IPS DF 4.7 (cell line): ENCODE results near the gene OAT.
"Not testable (repeated sequence)": the region's sequence is repeated elsewhere in the genome, so short reads cannot be mapped to it uniquely, and the experiment has no call there.

Source experiments
- DNase-seq: peaks from one replicate; pipeline ENCODE4 v3.0.0-alpha.2; 2013; ENCODE audit warnings: low spot score; ENCODE audit errors: extremely low read depth

Gene OAT

DNA sequence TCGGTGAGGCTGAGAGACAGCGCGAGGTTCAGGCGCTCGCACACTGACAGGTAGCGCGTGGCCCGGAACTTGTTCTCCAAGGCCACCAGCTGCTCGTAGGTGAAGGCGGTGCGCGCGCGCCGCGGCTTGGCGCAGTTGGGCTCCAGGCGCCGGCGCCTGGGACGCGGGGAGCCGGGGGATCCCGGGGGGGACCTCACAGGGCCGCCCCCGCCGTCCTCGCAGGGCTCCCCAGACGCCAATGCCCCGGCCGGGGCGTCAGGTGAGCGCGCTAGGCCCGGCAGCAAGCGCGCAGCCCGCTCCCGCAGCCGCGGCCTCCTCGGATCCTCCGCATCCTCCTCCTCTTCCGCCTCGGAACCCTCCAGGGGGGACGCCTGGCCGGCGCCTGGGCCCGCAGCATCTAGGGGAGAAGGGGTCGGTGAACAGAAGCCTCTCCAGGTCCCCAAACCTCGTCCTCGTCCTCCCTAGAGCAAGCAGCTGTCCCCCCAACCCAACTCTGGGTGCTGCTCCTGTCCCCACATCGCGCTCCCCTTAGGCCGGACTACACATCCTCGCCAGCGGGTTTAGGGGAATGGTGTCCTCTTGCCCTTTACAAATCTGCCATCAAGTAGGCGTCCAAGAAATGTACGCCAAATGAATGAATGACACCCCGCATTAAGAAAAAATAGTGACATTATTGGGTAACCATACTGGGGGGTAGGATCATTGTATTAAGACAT is 29.2 kb upstream of the OAT start:
- no peak for DNase-seq

GRCh38 chr10:124446830-124447750 is 28.4 kb upstream of the OAT start:
- no peak for DNase-seq

DNA sequence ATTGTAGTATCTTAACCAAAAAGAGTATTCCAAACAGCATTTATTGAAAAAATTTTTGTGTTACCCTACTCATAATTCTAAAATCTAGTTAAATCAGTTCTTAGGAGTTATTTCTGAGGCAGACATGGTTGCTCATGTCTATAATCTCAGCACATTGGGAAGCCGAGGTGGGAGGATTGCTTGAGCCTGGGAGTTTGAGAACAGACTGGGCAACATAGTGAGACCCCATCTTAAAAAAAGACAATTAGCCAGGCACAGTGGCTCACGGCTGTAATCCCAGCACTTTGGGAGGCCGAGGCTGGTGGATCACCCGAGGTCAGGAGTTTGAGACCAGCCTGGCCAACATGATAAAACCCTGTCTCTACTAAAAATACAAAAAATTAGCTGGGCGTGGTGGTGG is 23.0 kb upstream of the OAT start:
- not testable (repeated sequence) for DNase-seq

DNA sequence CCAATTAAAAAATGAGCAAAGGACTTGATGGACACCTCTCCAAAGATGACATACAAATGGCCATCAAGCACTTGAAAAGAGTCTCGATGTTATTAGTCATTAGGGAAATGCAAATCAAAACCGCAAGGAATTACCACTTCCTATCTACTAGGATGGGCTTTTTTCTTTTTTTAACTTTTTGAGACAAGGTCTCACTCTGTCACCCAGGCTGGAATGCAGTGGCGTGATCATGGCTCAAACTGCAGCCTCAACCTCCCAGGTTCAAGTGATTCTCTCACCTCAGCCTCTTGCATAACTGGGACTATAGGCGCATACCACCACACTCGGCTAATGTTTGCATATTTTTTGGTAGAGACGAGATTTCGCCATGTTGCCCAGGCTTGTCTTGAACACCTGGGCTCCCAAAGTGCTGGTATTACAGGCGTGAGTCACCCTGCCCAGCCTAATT is 17.5 kb upstream of the OAT start:
- no peak for DNase-seq

GRCh38 chr10:124435683-124436082 is 17.0 kb upstream of the OAT start:
- DNase-seq, result not testable (repeated sequence)

GRCh38 chr10:124433461-124433860 is 14.7 kb upstream of the OAT start:
- no peak for DNase-seq

- no peak for DNase-seq
These were observed 11.4 kb upstream of the OAT start for GRCh38 chr10:124430077-124430476.

DNA sequence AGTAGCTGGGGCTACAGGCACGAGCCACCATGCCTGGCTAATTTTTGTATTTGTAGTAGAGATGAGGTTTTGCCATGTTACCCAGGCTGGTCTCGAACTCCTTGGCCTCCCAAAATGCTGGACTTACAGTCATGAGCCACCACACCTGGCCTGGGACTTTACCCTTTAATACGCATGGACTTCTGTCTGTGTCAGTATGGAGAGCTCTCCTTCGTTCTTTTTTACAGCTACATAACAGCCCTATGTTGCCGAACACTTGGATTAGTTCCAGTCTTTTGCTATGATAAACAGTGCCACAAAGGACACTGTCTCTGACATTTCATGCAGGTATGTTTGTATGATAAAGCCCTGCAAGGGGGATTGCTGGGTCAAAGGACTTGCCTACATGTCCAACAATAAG is 10.9 kb upstream of the OAT start:
- DNase-seq, result no peak

DNA sequence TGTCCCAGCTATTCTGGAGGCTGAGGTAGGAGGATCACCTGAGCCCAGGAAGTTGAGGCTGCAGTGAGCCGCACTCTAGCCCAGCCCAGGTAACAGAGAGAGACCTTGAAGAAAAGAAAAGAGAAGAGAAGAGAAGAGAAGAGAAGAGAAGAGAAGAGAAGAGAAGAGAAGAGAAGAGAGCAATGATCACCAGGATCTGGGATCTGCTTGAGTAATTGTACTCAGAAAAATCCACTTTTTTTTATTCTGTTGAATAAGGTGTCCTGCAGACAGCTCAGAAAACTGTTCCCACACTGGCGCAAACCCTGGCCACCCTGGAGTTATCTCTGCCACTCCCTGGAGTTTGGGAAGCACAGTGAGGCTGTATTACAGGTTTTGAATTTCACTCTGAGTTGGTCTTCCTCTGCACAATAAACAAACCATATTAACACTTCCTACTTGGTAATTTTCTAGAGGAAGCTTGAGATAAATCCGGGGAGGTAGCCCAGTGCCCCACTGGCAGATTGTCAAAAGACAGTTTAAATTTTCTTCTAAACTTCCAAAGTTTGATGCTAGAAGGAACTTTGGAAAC is 9.6 kb upstream of the OAT start:
- no peak for DNase-seq

- no peak for DNase-seq
These were observed 6.7 kb upstream of the OAT start for GRCh38 chr10:124425227-124425962.

DNA sequence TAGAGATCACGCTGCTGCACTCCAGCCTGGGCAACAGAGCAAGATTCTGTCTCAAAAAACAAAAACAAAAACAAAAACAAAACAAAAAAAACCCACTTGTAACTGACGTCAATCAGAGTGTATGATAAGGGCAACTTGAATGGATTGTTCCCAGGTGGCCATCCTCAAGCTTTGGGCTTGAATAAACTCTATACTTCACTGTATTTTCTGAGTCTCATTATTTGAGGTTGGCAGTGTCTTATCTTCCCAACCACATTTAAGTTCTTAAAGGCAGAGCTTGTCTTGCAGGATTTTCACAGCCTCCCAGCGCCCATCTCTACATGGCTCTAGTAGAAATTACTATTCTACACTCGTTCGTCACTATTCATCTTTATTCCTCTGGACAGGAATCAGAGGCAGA is 5.1 kb upstream of the OAT start:
- no peak for DNase-seq

- no peak for DNase-seq
These were observed 4.0 kb upstream of the OAT start for GRCh38 chr10:124422742-124423141.

DNA sequence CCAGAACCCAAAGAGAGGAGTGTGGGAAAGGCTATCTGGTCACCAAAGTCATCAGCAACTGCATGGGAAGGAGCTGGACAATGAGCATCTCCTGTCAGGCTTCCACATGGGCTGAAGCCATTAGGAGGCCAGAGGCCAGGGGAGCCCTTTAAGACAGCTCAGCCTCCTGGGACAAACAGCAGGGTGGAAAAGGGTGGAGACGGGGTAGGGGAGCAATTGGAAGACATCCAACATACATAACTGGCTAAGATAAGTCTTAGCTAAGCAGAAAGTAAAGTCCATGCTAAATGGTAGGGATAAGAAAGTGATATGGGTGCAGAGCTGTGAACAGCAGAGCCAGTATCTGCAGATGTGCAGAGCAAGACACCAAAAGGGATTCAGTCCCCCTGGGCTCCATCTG is 1.5 kb upstream of the OAT start:
- no peak for DNase-seq

- no peak for DNase-seq
These were observed 912 bp upstream of the OAT start for GRCh38 chr10:124419635-124420034.

DNA sequence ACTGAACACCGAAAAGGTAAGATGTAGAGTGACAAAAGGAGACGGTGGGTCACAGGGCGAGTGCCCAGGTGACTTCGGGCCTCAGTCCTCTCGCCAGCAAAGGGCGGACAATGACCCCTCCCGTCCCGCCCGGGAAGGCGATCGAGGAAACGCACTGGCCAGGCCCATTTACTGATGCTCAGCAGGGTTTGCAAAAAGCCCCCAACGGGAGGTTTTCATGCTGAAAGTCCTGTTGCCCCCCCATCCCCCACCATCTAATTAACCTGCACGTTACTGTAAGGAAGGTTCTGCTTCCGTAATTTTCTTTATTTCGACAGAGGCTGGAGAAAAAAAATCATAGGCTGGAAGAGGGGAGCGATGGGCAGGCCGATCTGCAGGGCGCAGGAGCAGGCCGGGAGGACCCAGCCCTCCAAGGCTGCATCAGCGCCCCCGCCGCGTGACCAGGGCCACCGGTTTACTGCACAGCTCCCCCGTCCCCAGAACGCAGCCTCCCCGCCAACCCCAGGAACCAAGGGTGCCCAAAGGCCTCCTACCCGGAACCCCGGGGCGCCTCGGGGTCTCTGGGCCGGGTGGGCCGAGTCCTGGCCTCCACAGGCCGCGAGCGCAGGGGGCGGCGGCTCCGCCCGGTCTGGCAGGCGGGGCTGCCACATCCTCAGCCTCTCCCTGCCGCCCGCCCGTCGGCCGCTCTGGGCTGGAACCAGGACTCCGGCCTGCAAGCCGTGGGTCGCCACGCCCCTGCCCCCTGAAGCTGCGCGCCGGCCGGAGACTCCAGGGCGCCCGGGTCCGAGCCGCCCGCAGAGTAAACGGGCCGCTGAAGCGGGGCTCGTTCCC is 613 bp downstream of the OAT start:
- DNase-seq, result no peak

- DNase-seq, result no peak
These were observed 2.0 kb downstream of the OAT start for GRCh38 chr10:124416733-124417132.

GRCh38 chr10:124415210-124415609 is 3.5 kb downstream of the OAT start:
- DNase-seq, result no peak

GRCh38 chr10:124414076-124414475 is 4.6 kb downstream of the OAT start:
- no peak for DNase-seq

DNA sequence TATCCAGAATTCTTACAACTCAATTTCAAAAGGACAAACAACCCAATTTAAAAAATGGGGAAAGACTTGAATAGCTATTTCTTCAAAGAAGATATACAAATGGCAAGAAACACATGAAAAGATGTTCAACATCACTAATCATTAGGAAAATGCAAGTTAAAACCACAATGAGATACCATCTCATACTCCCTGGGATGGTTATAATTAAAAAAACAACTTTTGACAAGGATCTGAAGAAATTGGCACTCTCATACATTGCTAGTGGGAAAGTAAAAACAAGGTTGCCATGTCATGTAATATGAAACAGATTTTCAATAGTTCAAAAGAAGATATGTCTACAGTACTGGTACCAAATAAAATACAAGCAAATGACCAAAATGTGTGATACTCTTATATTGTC is 9.0 kb downstream of the OAT start:
- no peak for DNase-seq

- no peak for DNase-seq
These were observed 10.4 kb downstream of the OAT start for GRCh38 chr10:124408357-124408756.

GRCh38 chr10:124407456-124407855 is 11.3 kb downstream of the OAT start:
- DNase-seq, result no peak
